T-helper 1 cell treated with Interleukin-12 subunit alpha and Interleukin-12 subunit beta and Interleukin-4 antibody, amounts not matched to agents 30 ng/mL and 1 ng/mL, for 36 hours (primary cell): ENCODE measurements around the gene IGF2R. TPM values are rescaled to one million over a fixed set of nuclear protein-coding genes. Genes with fewer than 3 reads are reported as not detected.
"Not testable (repeated sequence)": the region's sequence is repeated elsewhere in the genome, so short reads cannot be mapped to it uniquely, and the experiment has no call there.

ENCODE experiments used
- intact Hi-C: fragments of 100-400 bp; cut with micrococcal nuclease; formaldehyde crosslinking; loops from one replicate; pipeline ENCODE4 v1.15.1; 2024
- total RNA-seq: library from RNA; stranded (reverse); gene quantifications from 2 replicates; pipeline ENCODE4 v1.2.3, GENCODE V29; 2022

The IGF2R gene
- total RNA-seq, 1 donor from 2014 or later, result 95.3 TPM

GRCh38 chr6:160088784-160089533, 120.1 kb downstream of the IGF2R start:
- intact Hi-C loops, result loop anchor here (1.0 kb wide), 1 partner anchor 367 kb away; no protein-coding TSS in a partner anchor

GRCh38 chr6:160089534-160089897, 120.6 kb downstream of the IGF2R start:
- intact Hi-C loops, result no loop called here

GRCh38 chr6:160090442-160091239, 121.8 kb downstream of the IGF2R start:
- intact Hi-C loops, result not testable (repeated sequence)

- intact Hi-C loops, result not testable (repeated sequence)
Measured at GRCh38 chr6:160092176-160092575, 123.3 kb downstream of the IGF2R start.

DNA sequence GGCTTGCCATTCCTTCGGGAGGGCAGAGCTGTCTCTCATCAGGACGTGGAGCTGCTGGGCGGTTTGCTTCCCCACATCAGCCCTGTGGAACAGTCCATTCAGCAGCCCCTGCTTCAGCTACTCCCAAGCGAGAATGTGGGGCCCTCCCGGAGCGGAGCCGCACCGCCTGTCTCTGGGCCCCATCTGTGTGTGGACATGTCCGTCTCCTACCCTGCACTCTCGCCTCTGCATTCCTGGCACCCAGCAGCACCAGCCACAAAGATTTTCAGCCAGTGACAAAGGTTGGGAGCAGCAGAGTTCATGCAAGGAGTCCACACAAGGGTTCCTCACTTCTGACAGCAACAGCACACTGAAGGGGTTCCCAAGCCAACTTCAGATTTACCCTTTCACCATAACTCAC, 123.7 kb downstream of the IGF2R start:
- intact Hi-C loops, result no loop called here

DNA sequence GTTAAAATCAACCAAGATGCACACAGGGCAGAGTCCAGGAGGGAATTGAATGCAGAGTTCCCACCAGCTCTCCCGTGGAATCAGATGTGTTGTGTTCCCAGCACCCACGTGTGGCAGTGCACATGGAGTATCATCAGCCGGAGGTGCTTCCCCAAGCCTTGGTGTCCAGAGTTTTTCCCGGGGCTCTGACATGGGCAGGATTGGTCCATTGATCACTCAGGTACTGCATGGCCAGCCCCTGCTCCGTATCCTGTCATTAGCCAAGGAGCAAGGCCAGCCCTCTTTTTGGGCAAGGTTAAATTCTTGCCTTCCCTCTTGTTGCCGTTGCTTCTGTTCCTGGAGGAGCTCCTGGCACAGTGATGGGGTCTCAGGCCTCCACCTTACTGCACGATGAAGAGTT, 124.2 kb downstream of the IGF2R start:
- intact Hi-C loops, result no loop called here

GRCh38 chr6:160093946-160094345, 125.1 kb downstream of the IGF2R start:
- intact Hi-C loops, result no loop called here

DNA sequence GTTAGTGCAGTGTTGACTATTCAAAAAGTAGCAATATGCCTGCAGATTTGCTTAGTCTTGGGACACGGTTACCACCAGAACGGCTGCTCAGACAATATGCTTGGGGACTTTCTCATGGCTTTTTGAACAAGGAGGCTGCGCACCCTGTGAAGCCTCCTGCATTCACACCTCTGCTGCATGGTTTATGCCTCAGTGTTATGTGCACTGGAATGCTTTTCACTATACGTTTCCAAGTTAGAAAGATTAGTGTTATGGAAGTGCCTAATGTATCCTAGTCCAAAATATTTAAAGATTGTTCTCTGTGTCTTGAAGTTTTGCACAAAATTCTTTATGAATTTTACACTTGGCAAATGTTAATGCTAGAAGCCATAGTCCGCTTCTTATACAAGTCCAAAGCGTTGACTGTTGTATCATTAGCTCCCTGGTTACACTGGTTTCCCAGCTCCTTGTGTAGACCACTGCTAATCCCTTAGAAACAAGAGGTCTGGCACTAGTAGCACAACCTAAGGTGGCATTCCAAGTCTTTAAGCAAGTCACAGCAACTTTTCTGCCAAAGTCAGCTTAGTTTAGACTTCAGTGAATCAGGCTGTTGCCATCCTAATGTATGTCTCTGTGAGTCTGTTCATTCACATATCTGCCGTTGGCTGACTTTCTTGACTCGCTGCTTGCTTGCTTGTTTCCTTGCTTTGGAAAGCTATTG, 126.4 kb downstream of the IGF2R start:
- intact Hi-C loops, result no loop called here

GRCh38 chr6:160101277-160102205, 132.7 kb downstream of the IGF2R start:
- intact Hi-C loops, result no loop called here

DNA sequence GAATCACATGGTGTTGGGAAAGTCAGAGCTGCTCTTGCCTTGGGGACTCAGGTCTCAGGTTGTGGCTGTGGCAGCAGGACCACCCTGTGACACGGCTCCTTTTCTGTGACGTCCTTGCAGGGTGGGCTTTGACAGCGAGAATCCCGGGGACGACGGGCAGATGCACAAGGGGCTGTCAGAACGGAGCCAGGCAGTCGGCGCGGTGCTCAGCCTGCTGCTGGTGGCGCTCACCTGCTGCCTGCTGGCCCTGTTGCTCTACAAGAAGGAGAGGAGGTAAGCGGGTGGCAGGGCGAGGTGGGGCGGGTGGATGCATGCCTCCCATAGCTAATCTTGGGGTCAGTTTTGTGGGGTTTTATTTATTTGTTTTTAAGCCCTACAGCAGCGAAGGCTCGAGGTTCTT, 133.5 kb downstream of the IGF2R start:
- intact Hi-C loops, result no loop called here

DNA sequence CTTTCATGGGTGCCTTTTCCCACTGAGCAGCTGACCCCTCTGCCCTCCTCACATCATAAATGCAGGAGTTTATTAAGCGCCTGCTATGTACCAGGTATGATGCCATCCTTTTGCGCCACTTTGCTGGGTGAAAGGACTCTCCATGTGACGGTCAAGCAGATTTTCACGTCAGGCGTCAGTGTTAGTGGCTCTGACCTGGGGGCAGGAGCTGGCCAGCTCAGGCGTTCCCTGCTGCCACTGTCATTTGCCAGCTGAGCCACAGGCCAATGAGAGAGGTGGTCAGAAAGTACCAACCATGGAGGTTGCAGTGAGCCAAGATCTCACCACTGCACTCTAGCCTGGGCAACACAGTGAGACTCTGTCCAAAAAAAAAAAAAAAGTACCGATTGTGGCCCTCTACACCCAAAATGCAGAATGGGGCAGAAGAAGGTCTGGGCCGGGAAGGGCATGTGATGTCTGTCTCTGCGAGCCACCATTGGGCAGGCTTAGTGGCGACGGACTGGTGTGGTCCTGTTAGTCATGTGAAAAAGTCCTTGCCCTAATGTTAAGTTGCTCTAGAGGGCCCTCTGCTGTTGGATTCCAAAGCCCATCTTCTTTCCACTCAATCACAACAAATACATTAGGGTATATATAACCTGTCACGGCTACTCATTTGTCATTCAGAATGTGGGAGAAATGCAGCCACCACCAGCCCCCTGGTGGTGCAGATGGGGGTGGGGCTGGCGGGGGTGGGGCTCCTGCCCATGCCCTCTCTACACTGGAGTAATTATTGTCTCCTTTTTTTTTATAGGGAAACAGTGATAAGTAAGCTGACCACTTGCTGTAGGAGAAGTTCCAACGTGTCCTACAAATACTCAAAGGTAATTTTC, 134.3 kb downstream of the IGF2R start:
- intact Hi-C loops, result loop anchor here (1.0 kb wide), 5 partner anchors 240 to 565 kb away; partner anchors contain the start of genes ACAT2 and MRPL18

- intact Hi-C loops, result loop anchor here (1.0 kb wide), 5 partner anchors 240 to 565 kb away; partner anchors contain the start of genes ACAT2 and MRPL18
Measured at GRCh38 chr6:160103825-160104100, 134.9 kb downstream of the IGF2R start.

- intact Hi-C loops, result no loop called here
Measured at GRCh38 chr6:160104821-160105517, 136.1 kb downstream of the IGF2R start.

- intact Hi-C loops, result no loop called here
Measured at GRCh38 chr6:160106010-160106409, 137.1 kb downstream of the IGF2R start.

DNA sequence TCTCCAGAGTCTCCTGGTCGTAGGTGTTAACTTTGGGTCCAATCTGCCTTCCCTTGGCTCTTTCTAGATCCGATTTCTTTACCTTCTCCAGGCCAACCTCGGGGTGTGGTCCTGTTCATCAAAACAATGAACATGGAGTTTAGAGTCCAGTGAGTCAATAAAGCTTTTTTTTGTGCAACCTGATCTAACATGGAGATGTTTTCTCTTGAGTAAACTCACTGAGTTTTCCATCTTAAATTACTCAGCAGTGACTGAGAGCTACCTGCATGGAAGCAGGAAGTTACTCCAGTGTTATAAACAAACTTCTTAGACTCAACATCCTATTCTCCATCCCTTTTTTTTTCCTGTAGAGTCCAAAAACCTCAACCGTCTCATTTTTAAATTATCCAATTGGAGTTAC, 137.8 kb downstream of the IGF2R start:
- intact Hi-C loops, result no loop called here

- intact Hi-C loops, result no loop called here
Measured at GRCh38 chr6:160108077-160108476, 139.2 kb downstream of the IGF2R start.

GRCh38 chr6:160110586-160111123, 141.8 kb downstream of the IGF2R start:
- intact Hi-C loops, result no loop called here

- intact Hi-C loops, result no loop called here
Measured at GRCh38 chr6:160111806-160112205, 142.9 kb downstream of the IGF2R start.

DNA sequence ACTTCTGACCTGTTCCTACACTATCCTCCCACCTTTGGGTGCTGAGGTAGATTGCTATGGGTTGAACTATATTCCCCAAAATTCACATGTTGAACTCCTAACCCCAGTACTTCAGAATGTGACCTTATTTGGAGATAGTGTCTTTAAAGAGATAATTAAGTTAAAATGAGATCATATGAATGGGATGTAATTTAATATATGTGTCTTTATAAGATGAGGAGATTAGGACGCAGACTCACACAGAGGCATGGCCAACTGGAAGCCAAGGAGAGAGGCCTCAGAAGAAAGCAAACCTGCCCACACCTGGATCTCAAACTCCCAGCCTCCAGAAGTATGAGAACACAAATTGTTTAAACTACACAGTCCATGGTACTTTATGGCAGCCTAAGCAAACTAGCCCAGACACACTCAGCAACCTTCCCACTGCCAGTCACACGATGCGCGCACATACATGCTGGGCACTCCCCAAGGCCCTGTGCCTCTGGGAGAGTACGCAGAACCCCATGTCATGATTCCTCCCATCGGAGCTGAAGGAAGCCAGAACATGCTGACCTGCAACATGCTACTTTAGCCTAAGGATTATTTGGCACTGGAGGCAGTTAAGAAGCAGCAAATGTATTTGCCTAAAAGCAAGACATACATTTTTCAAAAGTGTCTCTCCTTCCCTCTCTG, 143.9 kb downstream of the IGF2R start:
- intact Hi-C loops, result no loop called here
